ENCODE measurements around the gene GNGT2. TPM values are rescaled to one million over a fixed set of nuclear protein-coding genes. Genes with fewer than 3 reads are reported as not detected.
A peak's percentile ranks its signal among the peaks of the same experiment; 100 is the strongest.

The GNGT2 gene
- total RNA-seq, 1 donor from 2014 or later: not detected

DNA sequence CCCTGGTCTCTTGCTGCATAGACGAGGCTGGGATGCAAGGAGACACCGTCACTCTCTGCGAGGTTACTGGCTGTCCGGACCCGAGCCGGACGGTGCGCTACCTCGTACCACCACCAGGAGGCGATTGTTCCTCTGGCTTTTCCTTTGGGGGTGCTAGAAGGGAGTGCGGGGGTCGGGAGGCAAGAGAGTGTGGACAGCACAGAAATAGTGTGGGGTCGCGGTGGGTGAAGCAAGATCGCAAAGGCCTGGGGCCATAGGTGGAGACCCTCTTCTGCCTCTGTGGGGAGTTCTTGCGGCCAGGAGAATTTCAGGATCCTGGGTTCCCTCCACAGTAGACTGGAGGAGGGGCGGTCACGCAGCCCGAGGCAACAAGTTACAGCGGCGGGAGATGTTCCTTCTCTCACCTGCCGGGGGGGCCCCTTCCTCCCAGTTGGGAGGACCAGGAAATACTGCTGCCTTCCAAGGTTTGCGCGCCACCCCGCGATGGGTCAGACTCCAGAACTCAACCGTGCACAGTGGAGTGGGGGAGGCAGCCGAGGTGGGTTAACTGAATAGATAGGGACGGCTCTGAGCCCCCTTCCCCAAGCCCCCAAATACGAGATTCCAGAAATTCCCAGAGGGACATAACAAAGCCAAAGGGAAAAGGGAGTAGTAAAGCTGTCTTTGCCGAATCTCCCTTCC, 13.3 kb upstream of the GNGT2 start:
- FAIRE-seq: no peak
- DNase-seq (ENCODE audit: low read depth): no peak
- H3K27me3 ChIP-seq (ENCODE audit: control insufficient read depth, insufficient read depth, low read length): peaks cover 33% of the 10 kb centered on the region
- TF ChIP-seq, protein P1, sequence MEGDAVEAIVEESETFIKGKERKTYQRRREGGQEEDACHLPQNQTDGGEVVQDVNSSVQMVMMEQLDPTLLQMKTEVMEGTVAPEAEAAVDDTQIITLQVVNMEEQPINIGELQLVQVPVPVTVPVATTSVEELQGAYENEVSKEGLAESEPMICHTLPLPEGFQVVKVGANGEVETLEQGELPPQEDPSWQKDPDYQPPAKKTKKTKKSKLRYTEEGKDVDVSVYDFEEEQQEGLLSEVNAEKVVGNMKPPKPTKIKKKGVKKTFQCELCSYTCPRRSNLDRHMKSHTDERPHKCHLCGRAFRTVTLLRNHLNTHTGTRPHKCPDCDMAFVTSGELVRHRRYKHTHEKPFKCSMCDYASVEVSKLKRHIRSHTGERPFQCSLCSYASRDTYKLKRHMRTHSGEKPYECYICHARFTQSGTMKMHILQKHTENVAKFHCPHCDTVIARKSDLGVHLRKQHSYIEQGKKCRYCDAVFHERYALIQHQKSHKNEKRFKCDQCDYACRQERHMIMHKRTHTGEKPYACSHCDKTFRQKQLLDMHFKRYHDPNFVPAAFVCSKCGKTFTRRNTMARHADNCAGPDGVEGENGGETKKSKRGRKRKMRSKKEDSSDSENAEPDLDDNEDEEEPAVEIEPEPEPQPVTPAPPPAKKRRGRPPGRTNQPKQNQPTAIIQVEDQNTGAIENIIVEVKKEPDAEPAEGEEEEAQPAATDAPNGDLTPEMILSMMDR (IDR thresholded peaks at IDR 0.05; ENCODE audit: insufficient read depth, low read length, severe bottlenecking): peak; percentile 84
- no peak overlapping the region for H3K4me3 ChIP-seq (ENCODE audit: low read depth, low read length)
- H3K36me3 ChIP-seq (ENCODE audit: control insufficient read depth, insufficient read depth, low read length): no peaks in the 10 kb centered on the region

GRCh38 chr17:49223168-49223516, 12.8 kb upstream of the GNGT2 start:
- no peak overlapping the region for H3K4me3 ChIP-seq (ENCODE audit: low read depth, low read length)
- FAIRE-seq: no peak
- TF ChIP-seq, protein P1 (IDR thresholded peaks at IDR 0.05; ENCODE audit: insufficient read depth, low read length, severe bottlenecking): no peak
- no peaks in the 10 kb centered on the region for H3K36me3 ChIP-seq (ENCODE audit: control insufficient read depth, insufficient read depth, low read length)
- H3K27me3 ChIP-seq (ENCODE audit: control insufficient read depth, insufficient read depth, low read length): peaks cover 33% of the 10 kb centered on the region
- no peak for DNase-seq (ENCODE audit: low read depth)

DNA sequence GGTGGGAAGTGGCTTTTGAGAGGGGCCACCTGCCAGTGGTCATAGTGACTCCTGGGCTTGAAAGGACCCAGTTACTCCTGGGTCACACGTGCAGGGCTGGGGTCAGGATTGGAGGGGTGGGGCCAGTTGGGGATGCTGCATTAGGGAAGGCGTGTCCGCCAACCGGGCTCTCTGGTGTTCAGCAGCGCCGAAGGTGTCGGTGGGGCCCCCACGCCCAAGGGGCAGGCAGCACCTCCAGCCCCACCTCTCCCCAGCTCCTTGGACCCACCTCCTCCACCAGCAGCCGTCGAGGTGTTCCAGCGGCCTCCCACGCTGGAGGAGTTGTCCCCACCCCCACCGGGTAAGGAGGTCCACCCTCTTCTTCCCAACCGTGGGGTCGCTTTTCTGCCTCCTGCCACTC, 9.6 kb upstream of the GNGT2 start:
- no peaks in the 10 kb centered on the region for H3K36me3 ChIP-seq (ENCODE audit: control insufficient read depth, insufficient read depth, low read length)
- TF ChIP-seq, protein P1 (IDR thresholded peaks at IDR 0.05; ENCODE audit: insufficient read depth, low read length, severe bottlenecking): no peak
- H3K4me3 ChIP-seq (ENCODE audit: low read depth, low read length): no peak overlapping the region
- DNase-seq (ENCODE audit: low read depth): no peak
- FAIRE-seq: no peak
- H3K27me3 ChIP-seq (ENCODE audit: control insufficient read depth, insufficient read depth, low read length): peaks cover 27% of the 10 kb centered on the region

DNA sequence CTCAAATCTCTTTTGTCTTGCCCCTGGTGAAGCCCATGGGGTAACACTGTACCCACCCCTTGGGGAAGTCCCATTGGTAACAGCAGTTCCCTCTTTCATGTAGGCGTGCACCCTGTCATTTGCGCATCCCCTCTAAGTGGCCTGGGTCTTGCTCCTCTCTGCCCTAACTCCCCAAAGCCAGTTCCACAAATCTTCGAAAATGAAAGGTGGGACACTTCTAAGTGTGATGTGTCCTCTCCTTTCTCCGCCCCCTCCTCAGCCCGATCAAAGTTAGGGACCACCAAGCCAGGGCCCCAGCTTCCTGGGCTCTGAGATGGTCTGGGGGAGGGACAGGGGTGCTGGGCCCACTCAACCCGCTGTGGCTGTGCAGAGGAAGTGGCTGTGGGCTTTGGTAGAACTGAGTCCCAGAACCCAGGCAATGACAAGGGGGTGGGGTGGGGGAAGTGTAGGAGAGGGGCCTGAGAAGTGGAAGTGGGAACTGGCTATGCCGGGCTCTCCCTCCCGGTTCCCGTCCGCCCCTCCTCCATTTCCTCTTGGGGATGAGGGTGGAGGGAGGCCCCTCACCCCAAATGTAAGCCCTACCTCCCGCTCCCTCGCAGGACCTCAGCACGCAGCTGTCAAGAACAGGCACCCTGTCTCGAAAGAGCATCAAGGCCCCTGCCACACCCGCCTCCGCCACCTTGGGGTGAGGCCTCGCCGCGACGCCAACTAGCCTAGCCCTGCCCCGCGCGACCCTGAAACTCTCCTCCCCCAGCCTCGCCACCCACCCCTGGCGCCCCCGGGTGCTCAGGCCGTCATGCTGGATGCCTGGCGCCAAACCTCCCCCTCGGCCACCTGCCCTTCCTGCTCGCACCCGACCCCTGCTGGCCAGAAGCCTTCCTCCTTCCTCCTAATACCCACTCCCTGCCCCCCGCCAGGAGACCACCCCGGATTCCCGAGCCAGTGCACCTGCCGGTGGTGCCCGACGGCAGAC, 8.9 kb upstream of the GNGT2 start:
- FAIRE-seq: no peak
- H3K4me3 ChIP-seq (ENCODE audit: low read depth, low read length): no peak overlapping the region
- peaks cover 19% of the 10 kb centered on the region for H3K27me3 ChIP-seq (ENCODE audit: control insufficient read depth, insufficient read depth, low read length)
- no peak for DNase-seq (ENCODE audit: low read depth)
- TF ChIP-seq, protein P1 (IDR thresholded peaks at IDR 0.05; ENCODE audit: insufficient read depth, low read length, severe bottlenecking): peak; percentile 2
- H3K36me3 ChIP-seq (ENCODE audit: control insufficient read depth, insufficient read depth, low read length): no peaks in the 10 kb centered on the region

DNA sequence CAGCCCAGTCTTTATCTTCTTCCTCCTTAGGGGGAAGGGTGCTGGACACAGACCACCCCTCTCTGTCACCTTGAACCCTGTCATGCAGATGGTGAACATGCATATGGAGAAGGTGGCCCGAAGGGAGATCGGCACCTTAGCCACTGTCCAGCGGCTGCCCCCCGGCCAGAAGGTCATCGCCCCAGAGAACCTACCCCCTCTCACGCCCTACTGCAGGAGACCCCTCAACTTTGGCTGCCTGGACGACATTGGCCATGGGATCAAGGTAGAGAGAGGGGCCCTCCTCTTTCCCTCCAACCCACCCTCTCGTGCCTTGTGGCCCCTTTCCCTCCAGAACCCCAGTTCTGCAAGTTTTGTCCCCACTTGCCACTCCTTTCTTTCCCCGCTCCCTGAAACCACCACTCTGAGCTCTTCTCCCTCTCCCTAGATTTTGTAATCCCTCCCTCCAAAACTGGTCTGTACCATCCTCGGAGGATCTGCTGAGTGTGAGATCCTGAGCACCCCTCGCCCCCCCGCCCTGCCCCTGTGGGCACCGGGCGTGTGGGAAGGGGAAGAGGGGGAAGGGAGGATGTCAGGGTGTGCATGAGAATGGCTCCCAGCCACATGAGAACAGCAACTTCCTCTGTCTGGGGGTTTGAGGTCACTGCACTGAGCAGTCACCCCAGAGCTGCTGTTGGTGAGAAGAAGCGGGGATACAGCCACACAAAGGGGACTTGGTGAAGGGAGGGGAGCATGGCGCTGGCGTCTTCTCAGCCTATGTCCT, 7.5 kb upstream of the GNGT2 start:
- DNase-seq (ENCODE audit: low read depth) (no peak), FAIRE-seq (no peak)
- H3K4me3 ChIP-seq (ENCODE audit: low read depth, low read length): no peak overlapping the region
- no peaks in the 10 kb centered on the region for H3K36me3 ChIP-seq (ENCODE audit: control insufficient read depth, insufficient read depth, low read length)
- H3K27me3 ChIP-seq (ENCODE audit: control insufficient read depth, insufficient read depth, low read length): peaks cover 11% of the 10 kb centered on the region
- TF ChIP-seq, protein P1 (IDR thresholded peaks at IDR 0.05; ENCODE audit: insufficient read depth, low read length, severe bottlenecking): no peak

All from bronchial epithelial cell (primary cell).